Stomach (tissue), 9 donors: Measurements from ENCODE around the gene PIP5K1B. TPM values are rescaled to one million over a fixed set of nuclear protein-coding genes. Genes with fewer than 3 reads are reported as not detected.

Source experiments
- DNase-seq, 2 donors: peaks; one replicate each; pipeline versions ENCODE4 v3.0.0 to v3.0.0-alpha.2; 2013 to 2019
- H3K27ac ChIP-seq, 5 donors: fragments of 200-600 bp in 4 of 5; sonication (generic) in 4 of 5; one replicate each; pipeline ENCODE4 v1.5.1; 2013 to 2019; ENCODE audit warnings: mild to moderate bottlenecking in 1 of 5, moderate library complexity in 1 of 5
- H3K27me3 ChIP-seq, 3 donors: fragments of 200-600 bp; sonication (generic); one replicate each; pipeline ENCODE4 v1.5.1; 2017 to 2019; ENCODE audit warnings: mixed run types in 1 of 3
- H3K36me3 ChIP-seq, 4 donors: fragments of 200-600 bp; sonication (generic); 1 replicate in 3 of 4; 2 replicates in 1 of 4; pipeline ENCODE4 v1.5.1; 2016 to 2019
- H3K4me1 ChIP-seq, 4 donors: fragments of 200-600 bp; sonication (generic); one replicate each; pipeline ENCODE4 v1.5.1; 2016 to 2019
- H3K4me3 ChIP-seq, 4 donors: fragments of 200-600 bp; sonication (generic) in 3 of 4; one replicate each; pipeline ENCODE4 v1.5.1; 2016 to 2019; ENCODE audit warnings: mild to moderate bottlenecking in 1 of 4
- H3K9me3 ChIP-seq, 4 donors: fragments of 200-600 bp; sonication (generic); one replicate each; pipeline ENCODE4 v1.5.1; 2016 to 2019
- EP300 ChIP-seq: sonication (generic); formaldehyde crosslinking; IDR thresholded peaks from one replicate; pipeline ENCODE4 v1.6.1; 2017; ENCODE audit warnings: antibody characterized with exemption
- POLR2A ChIP-seq, 4 donors: fragments of 450-650 bp; IDR thresholded peaks; one replicate each; pipeline ENCODE4 v1.6.1; 2016; ENCODE audit warnings: antibody characterized with exemption in 4 of 4, control low read depth in 2 of 4, mild to moderate bottlenecking in 1 of 4, moderate library complexity in 1 of 4
- POLR2AphosphoS5 ChIP-seq, 3 donors: sonication (generic); formaldehyde crosslinking; IDR thresholded peaks; one replicate each; pipeline ENCODE4 v1.6.1; 2016; ENCODE audit warnings: antibody characterized with exemption in 3 of 3
- WGBS, 5 donors: extraction: QIAGEN DNeasy Blood & Tissue Kit in 3 of 5; methylation state at CpG; one replicate each; pipeline versions ENCODE4 v1.1.5 to v1.1.7; 2013 to 2018; 5-methylcytosine and 5-hydroxymethylcytosine counted together
- intact Hi-C: fragments of 100-400 bp; cut with DNase I; formaldehyde crosslinking; loops from one replicate; pipeline ENCODE4 v1.15.1; 2023; ENCODE audit warnings: low total_unique reads
- polyA plus RNA-seq, 3 donors: library from polyadenylated mRNA; stranded (reverse); fragments of 200-250 nt; gene quantifications; one replicate each; pipeline ENCODE4 v1.2.3, GENCODE V29; 2013
- small RNA-seq, 4 donors: library from RNA; depleted of rRNA; stranded (forward); fragments of <200 nt; gene quantifications; one replicate each; pipeline ENCODE3, GENCODE V24; 2016
- total RNA-seq, 5 donors: library from RNA; depleted of rRNA; stranded (reverse); fragments of >200 nt; gene quantifications; one replicate each; pipeline versions ENCODE4 v1.1.0 to v1.2.3, GENCODE V29; 2014 to 2016
- TF ChIP-seq, protein P1 (sequence below), 7 experiments: fragments of 450-650 bp in 4 of 7; fragments of 200-600 bp in 3 of 7; sonication (generic) in 3 of 7; IDR thresholded peaks; one replicate each; pipeline ENCODE4 v1.5.1; 2016 to 2019; ENCODE audit warnings: antibody characterized with exemption in 7 of 7, control low read depth in 2 of 7, mild to moderate bottlenecking in 1 of 7
- donor health status: healthy with polysubstance abuse.
- donor health status: Bipolar disorder and iron deficiency.
- donor health status: healthy.

Gene PIP5K1B
- total and polyA plus RNA-seq, 8 donors, result 2.3 to 33.8 (median 16.6) TPM

GRCh38 chr9:69058101-69058500, 353.1 kb downstream of the PIP5K1B start:
- no peak overlapping the region for H3K27ac ChIP-seq
- peaks cover 0 to 18% (median 11%) of the 10 kb centered on the region in 4 donors for H3K36me3 ChIP-seq
- TF ChIP-seq POLR2AphosphoS5 (IDR thresholded peaks at IDR 0.05) (no peak), POLR2A (IDR thresholded peaks at IDR 0.05) (no peak), EP300 (no peak)
- TF ChIP-seq, protein P1, sequence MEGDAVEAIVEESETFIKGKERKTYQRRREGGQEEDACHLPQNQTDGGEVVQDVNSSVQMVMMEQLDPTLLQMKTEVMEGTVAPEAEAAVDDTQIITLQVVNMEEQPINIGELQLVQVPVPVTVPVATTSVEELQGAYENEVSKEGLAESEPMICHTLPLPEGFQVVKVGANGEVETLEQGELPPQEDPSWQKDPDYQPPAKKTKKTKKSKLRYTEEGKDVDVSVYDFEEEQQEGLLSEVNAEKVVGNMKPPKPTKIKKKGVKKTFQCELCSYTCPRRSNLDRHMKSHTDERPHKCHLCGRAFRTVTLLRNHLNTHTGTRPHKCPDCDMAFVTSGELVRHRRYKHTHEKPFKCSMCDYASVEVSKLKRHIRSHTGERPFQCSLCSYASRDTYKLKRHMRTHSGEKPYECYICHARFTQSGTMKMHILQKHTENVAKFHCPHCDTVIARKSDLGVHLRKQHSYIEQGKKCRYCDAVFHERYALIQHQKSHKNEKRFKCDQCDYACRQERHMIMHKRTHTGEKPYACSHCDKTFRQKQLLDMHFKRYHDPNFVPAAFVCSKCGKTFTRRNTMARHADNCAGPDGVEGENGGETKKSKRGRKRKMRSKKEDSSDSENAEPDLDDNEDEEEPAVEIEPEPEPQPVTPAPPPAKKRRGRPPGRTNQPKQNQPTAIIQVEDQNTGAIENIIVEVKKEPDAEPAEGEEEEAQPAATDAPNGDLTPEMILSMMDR (IDR thresholded peaks at IDR 0.05), result no peak
- peaks cover 0 to 26% (median 16%) of the 10 kb centered on the region in 4 donors for H3K4me1 ChIP-seq
- DNase-seq, result no peak
- intact Hi-C loops, result no loop called here
- no peaks in the 10 kb centered on the region for H3K27me3 ChIP-seq
- no peak overlapping the region for H3K4me3 ChIP-seq
- no peaks in the 10 kb centered on the region for H3K9me3 ChIP-seq
- 89 to 100% (median 95%) methylated on average over 2 of the region's 2 CpGs for WGBS, 5 donors

Small RNAs within 50 kb of the gene (small RNA-seq; reads per million reads assigned to genes)
- 0 reads per million in 4 donors for gene RNU6-820P

Other genes starting within 250 kb of the PIP5K1B start
- gene TMEM252, start 164.4 kb upstream of the PIP5K1B start, total RNA-seq, result not detected
- not detected for gene TMEM252, start 164.4 kb upstream of the PIP5K1B start, polyA plus RNA-seq